Left lung (tissue), 10 donors: Measurements from ENCODE around the gene OAF. TPM values are rescaled to one million over a fixed set of nuclear protein-coding genes. Genes with fewer than 3 reads are reported as not detected.

Source experiments
- ATAC-seq: fragments of 200-7000 bp; cut with Tn5 transposase; one replicate; pipeline ENCODE4 v1.9.1; 2020; ENCODE audit warnings: moderate library complexity
- DNase-seq, 4 donors: peaks; one replicate each; pipeline ENCODE4 v3.0.0-alpha.2; 2013 to 2020
- H3K27ac ChIP-seq, 2 donors: fragments of 200-600 bp; sonication (generic) in 1 of 2; one replicate each; pipeline versions ENCODE4 v1.5.0 to v1.8.0; 2020 to 2021
- H3K27me3 ChIP-seq, 2 donors: fragments of 200-600 bp; sonication (generic) in 1 of 2; one replicate each; pipeline versions ENCODE4 v1.5.0 to v1.8.0; 2020 to 2021
- H3K36me3 ChIP-seq, 2 donors: fragments of 200-600 bp; sonication (generic) in 1 of 2; one replicate each; pipeline versions ENCODE4 v1.5.0 to v1.8.0; 2020 to 2021
- H3K4me1 ChIP-seq, 2 donors: fragments of 200-600 bp; one replicate each; pipeline ENCODE4 v1.8.0; 2021
- H3K4me3 ChIP-seq, 2 donors: fragments of 200-600 bp; sonication (generic) in 1 of 2; one replicate each; pipeline versions ENCODE4 v1.5.0 to v1.8.0; 2020 to 2021; ENCODE audit warnings: mild to moderate bottlenecking in 1 of 2
- H3K9me3 ChIP-seq, 2 donors: fragments of 200-600 bp; sonication (generic) in 1 of 2; one replicate each; pipeline versions ENCODE4 v1.5.0 to v1.8.0; 2020 to 2021
- CTCF ChIP-seq, 2 donors: fragments of 200-600 bp; sonication (generic) in 1 of 2; IDR thresholded peaks; one replicate each; pipeline versions ENCODE4 v1.5.0 to v1.8.0; 2021; ENCODE audit warnings: antibody characterized with exemption in 2 of 2
- intact Hi-C, 2 donors: fragments of 100-400 bp; cut with DNase I; formaldehyde crosslinking; loops; one replicate each; pipeline versions ENCODE4 v1.11.2 to v1.14.2; 2022
- polyA plus RNA-seq, 6 donors: library from polyadenylated mRNA; unstranded; fragments of 120-200 nt; gene quantifications; one replicate each; pipeline ENCODE4 v1.2.1, GENCODE V29; 2013; ENCODE audit not compliant: insufficient read length in 6 of 6
- total RNA-seq, 2 donors: library from RNA; stranded (reverse); fragmentation: NEBNext Ultra II Directional; extraction: Animal tissue kit (Norgen Biotek cat#: 25700); gene quantifications; one replicate each; pipeline ENCODE4 v1.2.1, GENCODE V29; 2021
- donor health status: DM: no; HTN: yes; CAD: no.
- donor health status: DM: no; HTN: no; CAD: no.

Gene OAF
- total and polyA plus RNA-seq, 8 donors = 19.5 to 38.0 (median 28.0) TPM

DNA sequence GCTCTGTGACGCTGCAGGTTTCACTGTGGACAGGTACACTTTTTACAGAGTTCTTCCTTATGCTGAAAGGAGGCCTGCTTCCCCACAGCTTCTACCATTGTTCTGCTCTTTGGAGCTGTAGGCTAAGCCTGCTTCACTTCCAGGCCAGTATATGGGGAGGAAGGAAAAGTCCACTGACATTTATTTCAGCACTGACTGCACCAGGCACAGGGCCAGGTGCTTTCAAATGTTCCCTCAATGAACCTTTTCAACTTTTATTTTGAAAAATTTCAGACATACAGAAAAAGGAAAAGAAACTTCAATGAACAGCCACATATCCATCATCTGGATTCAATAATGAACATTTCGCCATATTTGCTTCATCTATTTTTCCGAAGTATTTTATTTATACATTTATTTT lies 51.1 kb downstream of the OAF start:
- Histone ChIP-seq H3K27ac (no peak overlapping the region), H3K4me1 (no peaks in the 10 kb centered on the region), H3K36me3 (no peaks in the 10 kb centered on the region), H3K9me3 (no peaks in the 10 kb centered on the region), H3K4me3 (no peak overlapping the region), H3K27me3 (peaks cover 0 to 41% of the 10 kb centered on the region in 2 donors)
- DNase-seq = no peak
- intact Hi-C loops = no loop called here
- TF ChIP-seq CTCF (IDR thresholded peaks at IDR 0.05) = no peak
- ATAC-seq = no peak

DNA sequence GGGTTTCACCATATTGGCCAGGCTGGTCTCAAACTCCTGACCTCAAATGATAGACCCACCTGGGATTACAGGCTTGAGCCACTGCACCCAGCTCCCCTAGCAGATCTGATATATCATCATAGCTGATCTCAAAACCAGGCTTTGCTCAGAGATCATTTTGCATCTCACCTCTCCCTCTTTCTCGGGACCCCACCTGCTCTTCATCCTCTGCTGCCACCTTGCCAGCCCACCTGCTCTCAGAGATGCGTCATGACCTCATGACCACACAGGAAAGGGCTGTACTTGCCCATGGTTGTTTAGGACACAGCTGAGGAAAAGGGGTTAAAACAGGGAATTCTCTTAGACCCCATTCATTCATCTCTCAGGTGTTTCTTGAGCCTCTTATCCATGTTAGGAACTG lies 56.5 kb downstream of the OAF start:
- no peak for TF ChIP-seq CTCF (IDR thresholded peaks at IDR 0.05)
- H3K27me3 ChIP-seq = peaks cover 0 to 36% of the 10 kb centered on the region in 2 donors
- no peak overlapping the region for H3K4me3 ChIP-seq
- intact Hi-C loops = no loop called here
- no peak for ATAC-seq
- no peaks in the 10 kb centered on the region for H3K4me1 ChIP-seq
- H3K27ac ChIP-seq = no peak overlapping the region
- DNase-seq = no peak
- no peaks in the 10 kb centered on the region for H3K36me3 ChIP-seq
- H3K9me3 ChIP-seq = no peaks in the 10 kb centered on the region

- no peaks in the 10 kb centered on the region for H3K4me1 ChIP-seq
- peaks cover 0 to 36% of the 10 kb centered on the region in 2 donors for H3K27me3 ChIP-seq
- no peak overlapping the region for H3K4me3 ChIP-seq
- DNase-seq (no peak), ATAC-seq (no peak)
- no peak overlapping the region for H3K27ac ChIP-seq
- no peaks in the 10 kb centered on the region for H3K36me3 ChIP-seq
- intact Hi-C loops = no loop called here
- no peak for TF ChIP-seq CTCF (IDR thresholded peaks at IDR 0.05)
- H3K9me3 ChIP-seq = no peaks in the 10 kb centered on the region
Measured at GRCh38 chr11:120268686-120269085, 57.9 kb downstream of the OAF start.

GRCh38 chr11:120270386-120270785 lies 59.6 kb downstream of the OAF start:
- no peak for TF ChIP-seq CTCF (IDR thresholded peaks at IDR 0.05)
- intact Hi-C loops = no loop called here
- Histone ChIP-seq H3K27ac (no peak overlapping the region), H3K4me1 (no peaks in the 10 kb centered on the region), H3K27me3 (peaks cover 0 to 27% of the 10 kb centered on the region in 2 donors), H3K9me3 (no peaks in the 10 kb centered on the region), H3K4me3 (no peak overlapping the region), H3K36me3 (no peaks in the 10 kb centered on the region)
- no peak for ATAC-seq
- DNase-seq = no peak

DNA sequence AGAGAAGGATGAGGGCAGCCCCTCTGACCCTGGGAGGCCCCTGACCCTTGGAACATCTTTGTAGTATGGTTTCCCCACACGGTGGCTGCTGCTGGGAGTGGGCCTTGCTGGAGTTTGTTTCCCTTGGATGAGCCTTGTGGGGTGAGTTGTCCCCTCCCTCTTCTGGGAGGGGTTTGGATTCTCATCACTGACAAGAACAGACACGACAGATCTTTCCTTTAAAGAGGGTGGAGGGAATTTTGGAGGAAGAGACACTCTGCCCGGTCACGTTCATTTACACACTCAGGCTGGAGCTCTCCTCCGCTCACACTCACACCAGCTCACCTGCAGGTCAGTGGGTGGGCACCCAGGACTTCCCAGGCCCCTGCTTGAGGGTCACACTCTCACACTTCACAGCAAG lies 60.8 kb downstream of the OAF start:
- no peak overlapping the region for H3K27ac ChIP-seq

More for the DNA sequence above, 60.8 kb downstream of the OAF start:
- Histone ChIP-seq H3K36me3 (no peaks in the 10 kb centered on the region), H3K4me3 (no peak overlapping the region), H3K27me3 (peaks cover 0 to 21% of the 10 kb centered on the region in 2 donors), H3K4me1 (no peaks in the 10 kb centered on the region), H3K9me3 (no peaks in the 10 kb centered on the region)
- DNase-seq = no peak
- no peak for ATAC-seq
- no peak for TF ChIP-seq CTCF (IDR thresholded peaks at IDR 0.05)
- intact Hi-C loops = no loop called here
